Thoracic aorta (tissue), 2 donors: ENCODE measurements around the gene OSBPL5. TPM values are rescaled to one million over a fixed set of nuclear protein-coding genes. Genes with fewer than 3 reads are reported as not detected.

Experiments
- ATAC-seq: fragments of 150-250 bp; one replicate; pipeline ENCODE4 v1.8.0; 2017; ENCODE audit warnings: low read depth; ENCODE audit not compliant: insufficient number of reproducible peaks, low FRiP score
- DNase-seq: peaks from one replicate; pipeline ENCODE4 v3.0.0-alpha.2; 2020; ENCODE audit warnings: low spot score
- H3K27ac ChIP-seq, 2 donors: fragments of 200-600 bp; sonication (generic); 1 replicate in 1 of 2; 2 replicates in 1 of 2; pipeline ENCODE4 v1.5.1; 2016; ENCODE audit warnings: mild to moderate bottlenecking in 2 of 2, moderate library complexity in 2 of 2
- H3K27me3 ChIP-seq: fragments of 200-600 bp; sonication (generic); replicated peaks from 2 replicates; pipeline ENCODE4 v1.6.0; 2016; ENCODE audit warnings: mild to moderate bottlenecking; ENCODE audit not compliant: insufficient read depth
- H3K36me3 ChIP-seq: fragments of 200-600 bp; sonication (generic); one replicate; pipeline ENCODE4 v1.5.1; 2016
- H3K4me1 ChIP-seq, 2 donors: fragments of 200-600 bp; sonication (generic); 1 replicate in 1 of 2; 2 replicates in 1 of 2; pipeline versions ENCODE4 v1.5.1 to v1.6.0; 2016; ENCODE audit warnings: low read depth in 2 of 2, mild to moderate bottlenecking in 1 of 2; ENCODE audit not compliant: control insufficient read depth in 1 of 2
- H3K4me3 ChIP-seq: fragments of 200-600 bp; sonication (generic); 2 replicates; pipeline ENCODE4 v1.5.1; 2016; ENCODE audit warnings: mild to moderate bottlenecking
- H3K9me3 ChIP-seq: fragments of 200-600 bp; sonication (generic); 2 replicates; pipeline ENCODE4 v1.5.1; 2016
- CTCF ChIP-seq: fragments of 200-600 bp; sonication (generic); IDR thresholded peaks from one replicate; pipeline ENCODE4 v1.5.1; 2019; ENCODE audit warnings: antibody characterized with exemption
- total RNA-seq, 2 donors: library from RNA; depleted of rRNA; stranded (reverse); fragments of >200 nt; gene quantifications; one replicate each; pipeline versions ENCODE4 v1.1.0 to v1.2.3, GENCODE V29; 2016

The OSBPL5 gene
- total RNA-seq, 2 donors from 2014 or later, result 99.9 to 121 TPM

GRCh38 chr11:3155691-3156258 is 9.3 kb downstream of the OSBPL5 start:
- Histone ChIP-seq H3K27me3 (no peaks in the 10 kb centered on the region), H3K4me3 (peak overlapping the region; percentile 66), H3K9me3 (no peaks in the 10 kb centered on the region), H3K36me3 (no peaks in the 10 kb centered on the region), H3K4me1 (peaks cover 41 to 92% of the 10 kb centered on the region in 2 donors), H3K27ac (peak overlapping the region; percentile 86 to 96)
- ATAC-seq (no peak), DNase-seq (no peak)
- no peak for TF ChIP-seq CTCF

- Histone ChIP-seq H3K27me3 (no peaks in the 10 kb centered on the region), H3K4me3 (peak overlapping the region; percentile 66), H3K9me3 (no peaks in the 10 kb centered on the region), H3K27ac (peak overlapping the region; percentile 86 to 96), H3K36me3 (no peaks in the 10 kb centered on the region), H3K4me1 (peaks cover 43 to 96% of the 10 kb centered on the region in 2 donors)
- DNase-seq, result no peak
- no peak for ATAC-seq
- no peak for TF ChIP-seq CTCF
Observed at GRCh38 chr11:3155216-3155615, 9.9 kb downstream of the OSBPL5 start.

DNA sequence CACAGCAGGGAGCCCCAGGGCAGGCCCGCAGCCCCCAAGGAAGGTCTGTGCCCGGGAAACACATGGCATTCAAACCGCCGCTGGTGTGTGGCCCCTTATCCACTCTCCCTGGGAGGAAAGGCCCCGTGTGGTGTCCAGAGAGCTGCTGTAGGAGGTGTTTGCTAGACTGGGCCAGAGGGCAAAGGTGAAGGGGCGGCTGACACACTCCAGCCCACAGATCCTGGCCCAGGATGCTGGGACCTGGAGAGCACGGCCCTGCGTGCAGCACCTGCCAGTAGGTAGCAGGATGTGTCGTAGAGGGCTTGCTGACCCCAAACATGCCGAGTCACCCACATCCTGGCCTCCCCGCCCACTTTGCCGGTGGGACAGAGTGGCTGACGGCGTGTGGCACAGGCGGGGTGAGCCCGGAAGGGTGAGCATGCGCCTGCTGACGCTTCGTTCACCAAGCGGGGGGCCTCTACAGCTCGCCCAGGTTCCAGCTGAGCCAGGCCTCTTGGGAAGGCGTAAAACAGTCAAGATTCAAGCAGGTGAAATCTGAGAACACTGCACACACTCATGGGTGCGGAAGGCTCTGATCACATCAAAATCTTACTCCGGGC is 11.0 kb downstream of the OSBPL5 start:
- Histone ChIP-seq H3K27me3 (no peaks in the 10 kb centered on the region), H3K36me3 (no peaks in the 10 kb centered on the region), H3K9me3 (no peaks in the 10 kb centered on the region), H3K4me3 (peak overlapping the region; percentile 45), H3K4me1 (peaks cover 43 to 98% of the 10 kb centered on the region in 2 donors), H3K27ac (peak overlapping the region; percentile 81 to 96)
- TF ChIP-seq CTCF, result no peak
- DNase-seq (no peak), ATAC-seq (no peak)

- ATAC-seq, result peak; percentile 71
- H3K4me1 ChIP-seq, result peaks cover 45 to 98% of the 10 kb centered on the region in 2 donors
- peak; percentile 49 for DNase-seq
- no peak for TF ChIP-seq CTCF
- H3K27ac ChIP-seq, result peak overlapping the region; percentile 81 to 96
- H3K4me3 ChIP-seq, result peak overlapping the region; percentile 45
- no peaks in the 10 kb centered on the region for H3K36me3 ChIP-seq
- H3K9me3 ChIP-seq, result no peaks in the 10 kb centered on the region
- H3K27me3 ChIP-seq, result no peaks in the 10 kb centered on the region
Observed at GRCh38 chr11:3153291-3153861, 11.7 kb downstream of the OSBPL5 start.

DNA sequence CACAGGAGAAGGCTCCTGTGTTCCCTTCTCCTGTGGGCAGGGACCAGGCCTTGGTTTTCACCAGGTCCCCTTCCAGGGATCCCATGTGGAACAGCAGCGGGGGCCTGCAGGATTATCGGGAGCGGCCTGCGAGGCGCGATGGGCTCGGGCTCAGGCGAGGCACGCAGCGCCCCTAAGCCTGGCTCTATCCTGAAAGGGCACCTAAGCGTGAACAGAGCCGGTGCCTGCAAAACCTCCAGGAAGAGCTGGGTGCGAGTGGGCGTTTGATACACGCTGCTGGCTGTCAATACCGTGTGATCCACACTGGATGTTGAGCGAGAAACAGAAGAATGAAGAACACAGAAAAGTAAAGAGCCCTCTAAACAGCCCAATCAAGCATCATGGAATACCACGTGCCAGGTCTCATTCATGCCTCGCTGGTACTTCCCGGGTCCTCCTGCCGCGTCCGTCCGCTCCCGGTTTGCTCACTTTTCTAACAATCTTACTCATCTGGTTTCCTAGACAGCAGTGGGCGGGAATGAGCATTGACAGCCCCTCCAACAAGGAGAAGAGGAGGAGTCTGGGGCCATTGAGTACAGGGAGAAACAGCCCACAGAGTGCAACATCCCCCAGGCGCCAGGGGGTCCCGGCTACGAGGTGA is 12.5 kb downstream of the OSBPL5 start:
- Histone ChIP-seq H3K4me3 (no peak overlapping the region), H3K4me1 (peaks cover 52 to 99% of the 10 kb centered on the region in 2 donors)
- no peak for ATAC-seq

More for the DNA sequence above, 12.5 kb downstream of the OSBPL5 start:
- Histone ChIP-seq H3K9me3 (no peaks in the 10 kb centered on the region), H3K27ac (peak overlapping the region; percentile 81 to 96), H3K27me3 (no peaks in the 10 kb centered on the region), H3K36me3 (no peaks in the 10 kb centered on the region)
- TF ChIP-seq CTCF, result no peak
- no peak for DNase-seq
